HCT116 (cell line): ENCODE results near the gene SUPT3H. TPM values are rescaled to one million over a fixed set of nuclear protein-coding genes. Genes with fewer than 3 reads are reported as not detected.
"Not testable (repeated sequence)": the region's sequence is repeated elsewhere in the genome, so short reads cannot be mapped to it uniquely, and the experiment has no call there.

Experiments
- ATAC-seq: fragments of 200-7000 bp; cut with Tn5 transposase; 2 replicates; pipeline ENCODE4 v1.9.1; 2020; ENCODE audit warnings: mild to moderate bottlenecking, moderate library complexity
- BruUV-seq: library from RNA; stranded (reverse); fragments of 400-500 nt; replicated peaks from 2 replicates; lab custom pipeline; 2021; lab: Mats Ljungman, UMichigan
- CTCF ChIA-PET: fragments of 300-600 bp; sonication (Branson Sonifier 250); formaldehyde crosslinking; loops from one replicate; lab custom pipeline; 2021; ENCODE audit warnings: antibody characterized with exemption; lab: Charles Lee
- POLR2A ChIA-PET: fragments of 300-600, 350-600 bp; sonication (Branson Sonifier 250); formaldehyde crosslinking; loops from one replicate; lab custom pipeline; 2021; ENCODE audit warnings: antibody characterized with exemption; lab: Charles Lee
- RAD21 ChIA-PET, 2 experiments: fragments of 300-600 bp; sonication (Branson Sonifier 250); formaldehyde crosslinking; loops; one replicate each; lab custom pipeline; 2023; ENCODE audit warnings: low total read pairs in 2 of 2; ENCODE audit not compliant: uncharacterized antibody in 2 of 2, unreplicated experiment in 2 of 2, low non-redundant PET in 1 of 2; lab: Charles Lee
- DNase-seq: peaks from one replicate; pipeline ENCODE4 v3.0.0-alpha.2; 2010; ENCODE audit warnings: low read depth, low spot score
- H2AFZ ChIP-seq: fragments of 200-600 bp; shearing (Covaris generic), sonication (generic); 2 replicates; pipeline ENCODE4 v1.6.1; 2017; ENCODE audit warnings: low read depth, mixed run types, mixed read lengths, antibody characterized with exemption, low read length; ENCODE audit not compliant: poor library complexity, severe bottlenecking
- H3K27ac ChIP-seq: 2 replicates; pipeline ENCODE4 v1.5.1; 2012; ENCODE audit warnings: low read depth, low read length
- H3K27me3 ChIP-seq: fragments of 200-600 bp; sonication (generic); 2 replicates; pipeline ENCODE4 v1.6.1; 2016; ENCODE audit warnings: mixed run types, low read length, mixed read lengths; ENCODE audit not compliant: insufficient read depth
- H3K36me3 ChIP-seq, 2 experiments: fragments of 200-500 bp in 1 of 2; fragments of 200-600 bp in 1 of 2; sonication (Bioruptor generic) in 1 of 2; sonication (generic) in 1 of 2; 2 replicates each; pipeline versions ENCODE4 v1.5.1 to v1.6.1; 2014 to 2016; ENCODE audit warnings: low read length in 2 of 2, inconsistent platforms in 1 of 2, mixed read lengths in 1 of 2, mixed run types in 1 of 2; ENCODE audit not compliant: insufficient read depth in 2 of 2, control insufficient read depth in 1 of 2
- H3K4me1 ChIP-seq, 2 experiments: fragments of 200-600 bp in 1 of 2; sonication (generic) in 1 of 2; 2 replicates each; pipeline versions ENCODE4 v1.5.1 to v1.6.1; 2012 to 2017; ENCODE audit warnings: low read length in 2 of 2, inconsistent platforms in 1 of 2, mild to moderate bottlenecking in 1 of 2, mixed read lengths in 1 of 2, mixed run types in 1 of 2, moderate library complexity in 1 of 2; ENCODE audit not compliant: insufficient read depth in 2 of 2, control insufficient read depth in 1 of 2
- H3K4me2 ChIP-seq: fragments of 200-600 bp; sonication (generic); 2 replicates; pipeline ENCODE4 v1.6.1; 2017; ENCODE audit warnings: mixed run types, low read length, mixed read lengths
- H3K4me3 ChIP-seq, 2 experiments: fragments of 200-600 bp in 1 of 2; sonication (generic) in 1 of 2; replicated peaks in 1 of 2; 2 replicates each; pipeline ENCODE4 v1.5.1; 2011 to 2016; ENCODE audit warnings: low read length in 2 of 2, control low read depth in 1 of 2, low read depth in 1 of 2, mild to moderate bottlenecking in 1 of 2, mixed read lengths in 1 of 2, mixed run types in 1 of 2
- H3K79me2 ChIP-seq: fragments of 200-600 bp; sonication (generic); 2 replicates; pipeline ENCODE4 v1.6.1; 2017; ENCODE audit warnings: mild to moderate bottlenecking, mixed run types, low read length, moderate library complexity, mixed read lengths; ENCODE audit not compliant: insufficient read depth
- H3K9ac ChIP-seq: fragments of 200-600 bp; sonication (generic); 2 replicates; pipeline ENCODE4 v1.6.1; 2016; ENCODE audit warnings: low read length, mixed read lengths
- H3K9me2 ChIP-seq: fragments of 200-600 bp; sonication (generic), shearing (Covaris generic); 2 replicates; pipeline ENCODE4 v1.6.1; 2017; ENCODE audit warnings: mixed run types, mild to moderate bottlenecking, moderate library complexity; ENCODE audit not compliant: insufficient read depth
- H3K9me3 ChIP-seq, 2 experiments: fragments of 200-500 bp in 1 of 2; fragments of 200-600 bp in 1 of 2; sonication (Bioruptor generic) in 1 of 2; sonication (generic) in 1 of 2; 2 replicates each; pipeline ENCODE4 v1.6.1; 2014 to 2017; ENCODE audit warnings: low read length in 2 of 2, mixed read lengths in 2 of 2, inconsistent platforms in 1 of 2, low read depth in 1 of 2, mild to moderate bottlenecking in 1 of 2, mixed run types in 1 of 2, moderate library complexity in 1 of 2; ENCODE audit not compliant: control insufficient read depth in 1 of 2, insufficient read depth in 1 of 2
- H4K20me1 ChIP-seq: fragments of 200-600 bp; sonication (generic), shearing (Covaris generic); 2 replicates; pipeline ENCODE4 v1.6.1; 2017; ENCODE audit warnings: mixed run types, mild to moderate bottlenecking, moderate library complexity; ENCODE audit not compliant: insufficient read depth
- CEBPB ChIP-seq: IDR thresholded peaks from 2 replicates; pipeline ENCODE4 v1.6.1; 2012; ENCODE audit warnings: low read depth
- EGR1 ChIP-seq: IDR thresholded peaks from 2 replicates; pipeline ENCODE4 v1.6.1; 2012; ENCODE audit warnings: low read depth
- ELF1 ChIP-seq: IDR thresholded peaks from 2 replicates; pipeline ENCODE4 v1.6.1; 2012; ENCODE audit warnings: low read depth, borderline replicate concordance
- POLR2AphosphoS5 ChIP-seq: IDR thresholded peaks from 2 replicates; pipeline ENCODE4 v1.6.1; 2011; ENCODE audit warnings: mild to moderate bottlenecking, low read depth, low read length, moderate library complexity
- RAD21 ChIP-seq: IDR thresholded peaks from 2 replicates; pipeline ENCODE4 v1.6.1; 2012; ENCODE audit warnings: low read depth, mild to moderate bottlenecking
- SIN3A ChIP-seq: IDR thresholded peaks from 2 replicates; pipeline ENCODE4 v1.6.1; 2012; ENCODE audit warnings: low read depth
- SP1 ChIP-seq: IDR thresholded peaks from 2 replicates; pipeline ENCODE4 v1.6.1; 2012; ENCODE audit warnings: low read depth
- YY1 ChIP-seq: IDR thresholded peaks from 2 replicates; pipeline ENCODE4 v1.6.1; 2011; ENCODE audit warnings: low read length, low read depth, moderate library complexity, mild to moderate bottlenecking; ENCODE audit not compliant: insufficient replicate concordance; ENCODE audit errors: extremely low read depth
- ZFX ChIP-seq: fragments of 450-650 bp; IDR thresholded peaks from 2 replicates; pipeline ENCODE4 v1.6.1; 2017
- intact Hi-C: fragments of 100-400 bp; cut with micrococcal nuclease; formaldehyde crosslinking; loops from 2 replicates; pipeline ENCODE4 v1.10.0; 2022
- total RNA-seq: library from RNA; stranded (reverse); gene quantifications from one replicate; pipeline ENCODE4 v1.2.1, GENCODE V29; 2021; ENCODE audit not compliant: unreplicated experiment
- TF ChIP-seq, protein P1 (sequence below): IDR thresholded peaks from 2 replicates; pipeline ENCODE4 v1.6.1; 2012; ENCODE audit warnings: low read depth
- TF ChIP-seq, protein P2 (sequence below): IDR thresholded peaks from 2 replicates; pipeline ENCODE4 v1.6.1; 2012
- TF ChIP-seq, protein P3 (sequence below): IDR thresholded peaks from 2 replicates; pipeline ENCODE4 v1.6.1; 2012
- TF ChIP-seq, protein P4 (sequence below), 3 experiments: fragments of 200-600 bp in 1 of 3; sonication (generic) in 1 of 3; IDR thresholded peaks in 2 of 3; conservative IDR thresholded peaks in 1 of 3; 2 replicates each; pipeline ENCODE4 v1.5.1; 2012 to 2017; ENCODE audit warnings: low read depth in 2 of 3, low read length in 2 of 3, antibody characterized with exemption in 1 of 3, borderline replicate concordance in 1 of 3, control low read depth in 1 of 3, mild to moderate bottlenecking in 1 of 3, mixed read lengths in 1 of 3, mixed run types in 1 of 3, moderate library complexity in 1 of 3; ENCODE audit not compliant: insufficient read depth in 1 of 3

SUPT3H gene
- total RNA-seq, 1 experiment from 2014 or later = 7.4 TPM

DNA sequence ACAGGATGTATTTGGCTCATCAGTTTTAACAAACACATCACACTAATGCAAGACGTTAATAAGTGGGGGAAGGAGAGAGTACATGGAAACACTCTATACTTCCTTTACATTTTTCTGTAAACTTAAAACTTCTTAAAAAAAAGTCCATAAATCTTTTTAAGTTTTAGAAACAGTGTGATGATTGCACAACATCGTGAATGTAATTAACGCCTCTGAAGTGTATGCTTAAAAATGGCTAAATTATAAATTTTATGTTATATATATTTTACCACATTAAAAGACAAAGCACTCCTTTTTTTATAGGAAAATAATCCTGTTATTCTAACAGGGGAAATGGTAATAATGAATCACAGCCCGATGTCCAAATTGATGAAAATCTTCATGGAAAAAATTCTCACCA lies 193.7 kb downstream of the SUPT3H start (continued):
- TF ChIP-seq, protein P1, sequence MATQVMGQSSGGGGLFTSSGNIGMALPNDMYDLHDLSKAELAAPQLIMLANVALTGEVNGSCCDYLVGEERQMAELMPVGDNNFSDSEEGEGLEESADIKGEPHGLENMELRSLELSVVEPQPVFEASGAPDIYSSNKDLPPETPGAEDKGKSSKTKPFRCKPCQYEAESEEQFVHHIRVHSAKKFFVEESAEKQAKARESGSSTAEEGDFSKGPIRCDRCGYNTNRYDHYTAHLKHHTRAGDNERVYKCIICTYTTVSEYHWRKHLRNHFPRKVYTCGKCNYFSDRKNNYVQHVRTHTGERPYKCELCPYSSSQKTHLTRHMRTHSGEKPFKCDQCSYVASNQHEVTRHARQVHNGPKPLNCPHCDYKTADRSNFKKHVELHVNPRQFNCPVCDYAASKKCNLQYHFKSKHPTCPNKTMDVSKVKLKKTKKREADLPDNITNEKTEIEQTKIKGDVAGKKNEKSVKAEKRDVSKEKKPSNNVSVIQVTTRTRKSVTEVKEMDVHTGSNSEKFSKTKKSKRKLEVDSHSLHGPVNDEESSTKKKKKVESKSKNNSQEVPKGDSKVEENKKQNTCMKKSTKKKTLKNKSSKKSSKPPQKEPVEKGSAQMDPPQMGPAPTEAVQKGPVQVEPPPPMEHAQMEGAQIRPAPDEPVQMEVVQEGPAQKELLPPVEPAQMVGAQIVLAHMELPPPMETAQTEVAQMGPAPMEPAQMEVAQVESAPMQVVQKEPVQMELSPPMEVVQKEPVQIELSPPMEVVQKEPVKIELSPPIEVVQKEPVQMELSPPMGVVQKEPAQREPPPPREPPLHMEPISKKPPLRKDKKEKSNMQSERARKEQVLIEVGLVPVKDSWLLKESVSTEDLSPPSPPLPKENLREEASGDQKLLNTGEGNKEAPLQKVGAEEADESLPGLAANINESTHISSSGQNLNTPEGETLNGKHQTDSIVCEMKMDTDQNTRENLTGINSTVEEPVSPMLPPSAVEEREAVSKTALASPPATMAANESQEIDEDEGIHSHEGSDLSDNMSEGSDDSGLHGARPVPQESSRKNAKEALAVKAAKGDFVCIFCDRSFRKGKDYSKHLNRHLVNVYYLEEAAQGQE = no peak
- TF ChIP-seq, all 23 proteins: peak for 0

DNA sequence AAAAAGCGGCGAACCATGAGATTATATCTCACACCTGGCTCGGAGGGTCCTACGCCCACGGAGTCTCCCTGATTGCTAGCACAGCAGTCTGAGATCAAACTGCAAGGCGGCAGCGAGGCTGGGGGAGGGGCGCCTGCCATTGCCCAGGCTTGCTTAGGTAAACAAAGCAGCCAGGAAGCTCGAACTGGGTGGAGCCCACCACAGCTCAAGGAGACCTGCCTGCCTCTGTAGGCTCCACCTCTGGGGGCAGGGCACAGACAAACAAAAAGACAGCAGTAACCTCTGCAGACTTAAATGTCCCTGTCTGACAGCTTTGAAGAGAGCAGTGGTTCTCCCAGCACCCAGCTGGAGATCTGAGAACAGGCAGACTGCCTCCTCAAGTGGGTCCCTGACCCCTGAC lies 201.4 kb downstream of the SUPT3H start:
- ATAC-seq, intact Hi-C loops: not testable (repeated sequence)

DNA sequence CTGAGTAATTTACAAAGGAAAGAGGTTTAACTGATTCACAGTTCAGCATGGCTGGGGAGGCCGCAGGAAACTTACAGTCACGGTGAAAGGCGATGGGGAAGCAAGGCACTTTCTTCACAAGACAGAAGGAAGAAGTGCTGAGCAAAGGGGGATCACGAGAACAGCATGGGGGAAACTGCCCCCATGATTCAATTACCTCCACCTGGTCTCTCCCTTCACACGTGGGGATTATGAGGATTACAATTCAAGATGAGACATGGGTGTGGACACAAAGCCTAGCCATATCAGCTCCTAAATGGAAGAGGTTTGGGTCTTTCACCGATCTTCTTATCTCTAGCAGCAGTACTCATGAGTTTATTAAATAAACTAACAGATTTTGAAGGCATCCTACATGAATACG lies 202.5 kb downstream of the SUPT3H start:
- Histone ChIP-seq H3K4me1 (no peaks in the 10 kb centered on the region), H4K20me1 (no peaks in the 10 kb centered on the region), H3K27ac (no peak overlapping the region), H3K79me2 (no peaks in the 10 kb centered on the region), H3K4me3 (no peak overlapping the region), H3K4me2 (no peak overlapping the region), H3K9me3 (no peaks in the 10 kb centered on the region), H3K9me2 (no peaks in the 10 kb centered on the region), H3K36me3 (no peaks in the 10 kb centered on the region), H2AFZ (no peak overlapping the region), H3K27me3 (no peaks in the 10 kb centered on the region), H3K9ac (no peak overlapping the region)
- intact Hi-C loops = no loop called here
- BruUV-seq = no TSS peak
- DNase-seq (no peak), ATAC-seq (no peak)
- ChIA-PET POLR2A (no interaction called here), RAD21 (no interaction called here), CTCF (no interaction called here)
- no peak for TF ChIP-seq RAD21
- no peak for TF ChIP-seq SP1
- TF ChIP-seq EGR1 = no peak
- no peak for TF ChIP-seq CEBPB
- no peak for TF ChIP-seq YY1
- TF ChIP-seq, protein P2, sequence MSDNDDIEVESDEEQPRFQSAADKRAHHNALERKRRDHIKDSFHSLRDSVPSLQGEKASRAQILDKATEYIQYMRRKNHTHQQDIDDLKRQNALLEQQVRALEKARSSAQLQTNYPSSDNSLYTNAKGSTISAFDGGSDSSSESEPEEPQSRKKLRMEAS = no peak
- TF ChIP-seq, protein P3, sequence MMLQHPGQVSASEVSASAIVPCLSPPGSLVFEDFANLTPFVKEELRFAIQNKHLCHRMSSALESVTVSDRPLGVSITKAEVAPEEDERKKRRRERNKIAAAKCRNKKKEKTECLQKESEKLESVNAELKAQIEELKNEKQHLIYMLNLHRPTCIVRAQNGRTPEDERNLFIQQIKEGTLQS = no peak
- TF ChIP-seq, protein P4, sequence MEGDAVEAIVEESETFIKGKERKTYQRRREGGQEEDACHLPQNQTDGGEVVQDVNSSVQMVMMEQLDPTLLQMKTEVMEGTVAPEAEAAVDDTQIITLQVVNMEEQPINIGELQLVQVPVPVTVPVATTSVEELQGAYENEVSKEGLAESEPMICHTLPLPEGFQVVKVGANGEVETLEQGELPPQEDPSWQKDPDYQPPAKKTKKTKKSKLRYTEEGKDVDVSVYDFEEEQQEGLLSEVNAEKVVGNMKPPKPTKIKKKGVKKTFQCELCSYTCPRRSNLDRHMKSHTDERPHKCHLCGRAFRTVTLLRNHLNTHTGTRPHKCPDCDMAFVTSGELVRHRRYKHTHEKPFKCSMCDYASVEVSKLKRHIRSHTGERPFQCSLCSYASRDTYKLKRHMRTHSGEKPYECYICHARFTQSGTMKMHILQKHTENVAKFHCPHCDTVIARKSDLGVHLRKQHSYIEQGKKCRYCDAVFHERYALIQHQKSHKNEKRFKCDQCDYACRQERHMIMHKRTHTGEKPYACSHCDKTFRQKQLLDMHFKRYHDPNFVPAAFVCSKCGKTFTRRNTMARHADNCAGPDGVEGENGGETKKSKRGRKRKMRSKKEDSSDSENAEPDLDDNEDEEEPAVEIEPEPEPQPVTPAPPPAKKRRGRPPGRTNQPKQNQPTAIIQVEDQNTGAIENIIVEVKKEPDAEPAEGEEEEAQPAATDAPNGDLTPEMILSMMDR (IDR thresholded peaks at IDR 0.05 in 2 of 3, conservative IDR thresholded peaks at IDR 0.05 in 1 of 3; ENCODE audit: borderline replicate concordance in 1 of 3, insufficient read depth in 1 of 3, low read depth in 2 of 3, low read length in 2 of 3) = no peak
- TF ChIP-seq POLR2AphosphoS5 = no peak
- TF ChIP-seq ZFX = no peak
- no peak for TF ChIP-seq SIN3A
- TF ChIP-seq ELF1 = no peak

More for the DNA sequence above, 201.4 kb downstream of the SUPT3H start:
- BruUV-seq, POLR2A ChIA-PET, H4K20me1 ChIP-seq, H3K36me3 ChIP-seq, RAD21 ChIA-PET, H3K4me1 ChIP-seq, H3K4me2 ChIP-seq, H2AFZ ChIP-seq, DNase-seq, H3K4me3 ChIP-seq, H3K9me2 ChIP-seq, H3K27ac ChIP-seq, CTCF ChIA-PET, H3K79me2 ChIP-seq, H3K27me3 ChIP-seq, H3K9me3 ChIP-seq, H3K9ac ChIP-seq: not testable (repeated sequence)
